A673 (cell line): ENCODE data around the gene CCDC106. TPM values are rescaled to one million over a fixed set of nuclear protein-coding genes. Genes with fewer than 3 reads are reported as not detected.

Source experiments
- BruUV-seq: library from RNA; stranded (reverse); fragments of 400-500 nt; replicated peaks from 2 replicates; lab custom pipeline; 2021; lab: Mats Ljungman, UMichigan
- CTCF ChIA-PET: fragments of 300-600 bp; sonication (Branson Sonifier 250); formaldehyde crosslinking; loops from one replicate; lab custom pipeline; 2022; ENCODE audit warnings: antibody characterized with exemption; lab: Charles Lee
- POLR2A ChIA-PET: fragments of 300-600 bp; sonication (Branson Sonifier 250); formaldehyde crosslinking; loops from one replicate; lab custom pipeline; 2022; ENCODE audit warnings: antibody characterized with exemption; ENCODE audit not compliant: low non-redundant PET; lab: Charles Lee
- DNase-seq: peaks from one replicate; pipeline ENCODE4 v3.0.0-alpha.2; 2015; ENCODE audit warnings: low spot score
- H3K27ac ChIP-seq: fragments of 200-600 bp; sonication (generic); 2 replicates; pipeline ENCODE4 v1.5.1; 2016; ENCODE audit warnings: mixed run types, low read depth, mild to moderate bottlenecking, mixed read lengths, antibody characterized with exemption, low read length; ENCODE audit not compliant: poor library complexity, severe bottlenecking
- H3K27me3 ChIP-seq: fragments of 200-600 bp; sonication (generic); replicated peaks from 2 replicates; pipeline ENCODE4 v1.6.1; 2017; ENCODE audit warnings: mixed run types, low read depth, mild to moderate bottlenecking, mixed read lengths, antibody characterized with exemption, low read length; ENCODE audit not compliant: insufficient read depth, poor library complexity
- H3K36me3 ChIP-seq: fragments of 200-600 bp; sonication (generic); 2 replicates; pipeline ENCODE4 v1.6.1; 2016; ENCODE audit warnings: mixed run types, mild to moderate bottlenecking, mixed read lengths, antibody characterized with exemption, low read length; ENCODE audit not compliant: insufficient read depth, poor library complexity, severe bottlenecking
- H3K4me1 ChIP-seq: fragments of 200-600 bp; sonication (generic); 2 replicates; pipeline ENCODE4 v1.6.1; 2017; ENCODE audit warnings: mixed run types, mild to moderate bottlenecking, mixed read lengths, antibody characterized with exemption, low read length; ENCODE audit not compliant: insufficient read depth, poor library complexity, severe bottlenecking
- H3K4me3 ChIP-seq: fragments of 200-600 bp; sonication (generic); 2 replicates; pipeline ENCODE4 v1.5.1; 2016; ENCODE audit warnings: low read depth, mixed run types, mild to moderate bottlenecking, mixed read lengths, low read length; ENCODE audit not compliant: poor library complexity, severe bottlenecking
- H3K9me3 ChIP-seq: fragments of 200-600 bp; sonication (generic); 2 replicates; pipeline ENCODE4 v1.6.1; 2016; ENCODE audit warnings: mixed run types, low read depth, mild to moderate bottlenecking, mixed read lengths, antibody characterized with exemption, low read length; ENCODE audit not compliant: poor library complexity, severe bottlenecking
- CTCF ChIP-seq: fragments of 300-800, 200-600 bp; sonication (generic); conservative IDR thresholded peaks from 2 replicates; pipeline ENCODE4 v1.5.1; 2017; ENCODE audit warnings: low read depth, mild to moderate bottlenecking, antibody characterized with exemption, low read length, moderate library complexity, mixed read lengths
- EZH2 ChIP-seq: fragments of 200-600 bp; sonication (generic); IDR thresholded peaks from 2 replicates; pipeline ENCODE4 v1.6.1; 2017; ENCODE audit warnings: borderline replicate concordance, low read depth, mild to moderate bottlenecking, mixed read lengths, antibody characterized with exemption, low read length; ENCODE audit not compliant: poor library complexity, severe bottlenecking
- intact Hi-C: fragments of 100-400 bp; cut with micrococcal nuclease; formaldehyde crosslinking; loops from one replicate; pipeline ENCODE4 v1.10.0; 2022; ENCODE audit not compliant: unreplicated experiment
- total RNA-seq: library from RNA; stranded (reverse); gene quantifications from 2 replicates; pipeline ENCODE4 v1.2.3, GENCODE V29; 2021

Gene CCDC106
- total RNA-seq, 1 experiment from 2014 or later: 41.5 TPM

GRCh38 chr19:55624109-55625003 lies 23.7 kb upstream of the CCDC106 start, which contains the start of gene ZNF784:
TSS of gene ZNF784 (minus strand) at chr19:55624566. CDS start at chr19:55624561, 5 bp downstream.
- Histone ChIP-seq H3K9me3 (no peaks in the 10 kb centered on the region), H3K4me3 (peak within 1 kb of the TSS; percentile 67), H3K27me3 (no peaks in the 10 kb centered on the region), H3K36me3 (peaks cover 6% of the 10 kb centered on the region), H3K27ac (peak within 1 kb of the TSS; percentile 97), H3K4me1 (peaks cover 5% of the 10 kb centered on the region)
- TF ChIP-seq CTCF (no peak), EZH2 (no peak)
- CTCF ChIA-PET: interaction anchor here (0.6 to 1.5 kb wide), 9 partner anchors 9 to 956 kb away, joined by 3 to 13 read pairs (median 6); partner anchors contain the start of gene ZNF865
- POLR2A ChIA-PET: interaction anchor here (0.6 kb wide), 1 partner anchor 646 kb away, joined by 4 read pairs; no protein-coding TSS in a partner anchor
- BruUV-seq: no TSS peak
- DNase-seq: peak; percentile 96
- intact Hi-C loops: no loop called here

GRCh38 chr19:55625004-55625326 lies 23.0 kb upstream of the CCDC106 start:
- ChIA-PET POLR2A (no interaction called here), CTCF (interaction anchor here (0.6 to 1.5 kb wide), 8 partner anchors 8 to 955 kb away, joined by 3 to 13 read pairs (median 6); partner anchors contain the start of gene ZNF865)
- no peak for DNase-seq
- H3K36me3 ChIP-seq: peaks cover 6% of the 10 kb centered on the region
- peak overlapping the region; percentile 67 for H3K4me3 ChIP-seq
- TSS peak; percentile 48 for BruUV-seq
- TF ChIP-seq EZH2: no peak
- TF ChIP-seq CTCF: no peak
- no peaks in the 10 kb centered on the region for H3K9me3 ChIP-seq
- peaks cover 5% of the 10 kb centered on the region for H3K4me1 ChIP-seq
- H3K27ac ChIP-seq: peak overlapping the region; percentile 97
- intact Hi-C loops: no loop called here
- no peaks in the 10 kb centered on the region for H3K27me3 ChIP-seq

- intact Hi-C loops: no loop called here
- ChIA-PET CTCF (no interaction called here), POLR2A (no interaction called here)
- Histone ChIP-seq H3K27ac (no peak overlapping the region), H3K27me3 (no peaks in the 10 kb centered on the region), H3K4me3 (no peak overlapping the region), H3K4me1 (peaks cover 5% of the 10 kb centered on the region), H3K36me3 (no peaks in the 10 kb centered on the region), H3K9me3 (no peaks in the 10 kb centered on the region)
- TF ChIP-seq EZH2: no peak
- no peak for TF ChIP-seq CTCF
- no TSS peak for BruUV-seq
- no peak for DNase-seq
Measured at GRCh38 chr19:55626350-55626749, 21.7 kb upstream of the CCDC106 start.
